ENCODE data around the gene DAB1. TPM values are rescaled to one million over a fixed set of nuclear protein-coding genes. Genes with fewer than 3 reads are reported as not detected.

Gene DAB1
- total RNA-seq, 1 experiment from 2014 or later, result not detected

- TF ChIP-seq CBX3 (IDR thresholded peaks at IDR 0.05; ENCODE audit: low read depth) (no peak), ZFX (IDR thresholded peaks at IDR 0.05) (no peak), EGR1 (IDR thresholded peaks at IDR 0.05; ENCODE audit: low read depth) (no peak), MAX (IDR thresholded peaks at IDR 0.05) (no peak), CEBPB (IDR thresholded peaks at IDR 0.05; ENCODE audit: low read depth) (no peak), ZBTB33 (IDR thresholded peaks at IDR 0.05; ENCODE audit: extremely low read depth, insufficient replicate concordance, low read length) (no peak), EZH2 (IDR thresholded peaks at IDR 0.05) (no peak), CTCF (IDR thresholded peaks at IDR 0.05 in 2 of 3, conservative IDR thresholded peaks at IDR 0.05 in 1 of 3; ENCODE audit: borderline replicate concordance in 1 of 3, insufficient read depth in 1 of 3, low read depth in 2 of 3, low read length in 2 of 3) (no peak), SRF (IDR thresholded peaks at IDR 0.05; ENCODE audit: low read depth) (no peak), SP1 (IDR thresholded peaks at IDR 0.05; ENCODE audit: low read depth) (no peak)
These were observed 218.7 kb downstream of the DAB1 start (continued) for GRCh38 chr1:57204942-57205787.

GRCh38 chr1:57204091-57204490 is 219.8 kb downstream of the DAB1 start:
- POLR2A ChIA-PET, result no interaction called here
- CTCF ChIA-PET, result no interaction called here
- Histone ChIP-seq H3K79me2 (ENCODE audit: insufficient read depth, low read length) (no peaks in the 10 kb centered on the region), H3K4me3 (replicated peaks in 1 of 2; ENCODE audit: low read depth in 1 of 2, low read length in 2 of 2) (no peak overlapping the region), H3K27me3 (ENCODE audit: insufficient read depth, low read length) (no peaks in the 10 kb centered on the region), H3K9ac (ENCODE audit: low read length) (no peak overlapping the region), H3K36me3 (ENCODE audit: control insufficient read depth in 1 of 2, insufficient read depth in 2 of 2, low read length in 2 of 2) (no peaks in the 10 kb centered on the region), H3K27ac (ENCODE audit: low read depth, low read length) (no peak overlapping the region), H2AFZ (ENCODE audit: low read depth, low read length, poor library complexity, severe bottlenecking) (no peak overlapping the region), H3K9me3 (ENCODE audit: control insufficient read depth in 1 of 2, insufficient read depth in 1 of 2, low read depth in 1 of 2, low read length in 2 of 2) (no peaks in the 10 kb centered on the region), H3K9me2 (ENCODE audit: insufficient read depth) (no peaks in the 10 kb centered on the region), H3K4me2 (ENCODE audit: low read length) (no peak overlapping the region), H4K20me1 (ENCODE audit: insufficient read depth) (no peaks in the 10 kb centered on the region), H3K4me1 (ENCODE audit: control insufficient read depth in 1 of 2, insufficient read depth in 2 of 2, low read length in 2 of 2) (no peaks in the 10 kb centered on the region)
- BruUV-seq (replicated peaks), result no TSS peak
- intact Hi-C loops (cut with micrococcal nuclease), result no loop called here
- DNase-seq (ENCODE audit: low read depth, low spot score), result no peak
- no peak for ATAC-seq
- RAD21 ChIA-PET (ENCODE audit: low non-redundant PET in 1 of 2, low total read pairs in 2 of 2, uncharacterized antibody in 2 of 2, unreplicated experiment in 2 of 2), result no interaction called here
- TF ChIP-seq SIN3A (IDR thresholded peaks at IDR 0.05; ENCODE audit: low read depth), result no peak
- no peak for TF ChIP-seq EGR1 (IDR thresholded peaks at IDR 0.05; ENCODE audit: low read depth)
- TF ChIP-seq CBX3 (IDR thresholded peaks at IDR 0.05; ENCODE audit: low read depth), result no peak
- no peak for TF ChIP-seq ATF3 (IDR thresholded peaks at IDR 0.05)
- TF ChIP-seq CEBPB (IDR thresholded peaks at IDR 0.05; ENCODE audit: low read depth), result no peak
- no peak for TF ChIP-seq ZNF274 (IDR thresholded peaks at IDR 0.05; ENCODE audit: low read depth, low read length)
- no peak for TF ChIP-seq MAX (IDR thresholded peaks at IDR 0.05)
- no peak for TF ChIP-seq SRF (IDR thresholded peaks at IDR 0.05; ENCODE audit: low read depth)
- TF ChIP-seq SP1 (IDR thresholded peaks at IDR 0.05; ENCODE audit: low read depth), result no peak
- TF ChIP-seq EZH2 (IDR thresholded peaks at IDR 0.05), result no peak
- no peak for TF ChIP-seq RAD21 (IDR thresholded peaks at IDR 0.05; ENCODE audit: low read depth)
- TF ChIP-seq CTCF (IDR thresholded peaks at IDR 0.05 in 2 of 3, conservative IDR thresholded peaks at IDR 0.05 in 1 of 3; ENCODE audit: borderline replicate concordance in 1 of 3, insufficient read depth in 1 of 3, low read depth in 2 of 3, low read length in 2 of 3), result no peak
- TF ChIP-seq POLR2AphosphoS5 (IDR thresholded peaks at IDR 0.05; ENCODE audit: low read depth, low read length), result no peak
- no peak for TF ChIP-seq POLR2A (IDR thresholded peaks at IDR 0.05; ENCODE audit: borderline replicate concordance, extremely low read depth, insufficient read depth, insufficient read length)
- no peak for TF ChIP-seq ELF1 (IDR thresholded peaks at IDR 0.05; ENCODE audit: borderline replicate concordance, low read depth)

Data from HCT116 (cell line).